Measurements from ENCODE around the gene ERCC3.

Gene ERCC3

GRCh38 chr2:127275356-127275755 is 18.6 kb downstream of the ERCC3 start:
- no peak for TF ChIP-seq CTCF (conservative IDR thresholded peaks at IDR 0.05; ENCODE audit: control insufficient read depth, insufficient read depth, low read depth, low read length)
- DNase-seq (ENCODE audit: low read depth): no peak
- H3K4me3 ChIP-seq (ENCODE audit: control insufficient read depth, low read depth, low read length): no peak overlapping the region

- DNase-seq (ENCODE audit: low read depth): no peak
- H3K4me3 ChIP-seq (ENCODE audit: control insufficient read depth, low read depth, low read length): no peak overlapping the region
- no peak for TF ChIP-seq CTCF (conservative IDR thresholded peaks at IDR 0.05; ENCODE audit: control insufficient read depth, insufficient read depth, low read depth, low read length)
These were observed 23.3 kb downstream of the ERCC3 start for GRCh38 chr2:127270663-127271062.

GRCh38 chr2:127261804-127262406 is 32.0 kb downstream of the ERCC3 start:
- TF ChIP-seq CTCF (conservative IDR thresholded peaks at IDR 0.05; ENCODE audit: control insufficient read depth, insufficient read depth, low read depth, low read length): no peak
- DNase-seq (ENCODE audit: low read depth): peak; percentile 6
- no peak overlapping the region for H3K4me3 ChIP-seq (ENCODE audit: control insufficient read depth, low read depth, low read length)

- no peak for TF ChIP-seq CTCF (conservative IDR thresholded peaks at IDR 0.05; ENCODE audit: control insufficient read depth, insufficient read depth, low read depth, low read length)
- DNase-seq (ENCODE audit: low read depth): no peak
- H3K4me3 ChIP-seq (ENCODE audit: control insufficient read depth, low read depth, low read length): no peak overlapping the region
These were observed 34.6 kb downstream of the ERCC3 start for GRCh38 chr2:127259355-127259754.

- H3K4me3 ChIP-seq (ENCODE audit: control insufficient read depth, low read depth, low read length): no peak overlapping the region
- no peak for TF ChIP-seq CTCF (conservative IDR thresholded peaks at IDR 0.05; ENCODE audit: control insufficient read depth, insufficient read depth, low read depth, low read length)
- no peak for DNase-seq (ENCODE audit: low read depth)
These were observed 37.1 kb downstream of the ERCC3 start for GRCh38 chr2:127256866-127257265.

GRCh38 chr2:127256381-127256780 is 37.6 kb downstream of the ERCC3 start:
- H3K4me3 ChIP-seq (ENCODE audit: control insufficient read depth, low read depth, low read length): no peak overlapping the region
- no peak for DNase-seq (ENCODE audit: low read depth)
- TF ChIP-seq CTCF (conservative IDR thresholded peaks at IDR 0.05; ENCODE audit: control insufficient read depth, insufficient read depth, low read depth, low read length): no peak

GRCh38 chr2:127255721-127256120 is 38.2 kb downstream of the ERCC3 start:
- no peak for TF ChIP-seq CTCF (conservative IDR thresholded peaks at IDR 0.05; ENCODE audit: control insufficient read depth, insufficient read depth, low read depth, low read length)
- H3K4me3 ChIP-seq (ENCODE audit: control insufficient read depth, low read depth, low read length): no peak overlapping the region
- no peak for DNase-seq (ENCODE audit: low read depth)

Data from fibroblast of mammary gland (primary cell).